HepG2 (cell line): ENCODE data around the gene EFNA2. TPM values are rescaled to one million over a fixed set of nuclear protein-coding genes. Genes with fewer than 3 reads are reported as not detected.

Experiments used
- ATAC-seq: fragments of 200-7000 bp; cut with Tn5 transposase; 3 replicates; pipeline ENCODE4 v1.9.1; 2020; ENCODE audit warnings: mild to moderate bottlenecking, moderate library complexity
- BruUV-seq: library from RNA; stranded (reverse); fragments of 400-500 nt; replicated peaks from 2 replicates; lab custom pipeline; 2021; lab: Mats Ljungman, UMichigan
- CTCF ChIA-PET: fragments of 300-600 bp; formaldehyde crosslinking; extraction: SDS; loops from one replicate; lab custom pipeline; 2021; ENCODE audit warnings: low total read pairs, inconsistent platforms, low intra/inter-chr PET ratio; lab: Yijun Ruan, JAX
- POLR2A ChIA-PET: fragments of 350-600 bp; sonication (Branson Sonifier 250); formaldehyde crosslinking; loops from one replicate; lab custom pipeline; 2020; ENCODE audit warnings: antibody characterized with exemption, inconsistent platforms; lab: Yijun Ruan, JAX
- DNase-seq: peaks from one replicate; pipeline ENCODE4 v3.0.0-alpha.2; 2015; ENCODE audit warnings: low spot score
- FAIRE-seq: peaks from 3 replicates; lab custom pipeline; 2011; peaks lifted over from hg19 to GRCh38; lab: Jason Lieb, UNC
- H2AFZ ChIP-seq: one replicate; pipeline ENCODE4 v1.6.1; 2011; ENCODE audit warnings: low read length, inconsistent platforms
- H3K27ac ChIP-seq: fragments of 300-600 bp; 3 replicates; pipeline ENCODE4 v1.8.0; 2011; ENCODE audit warnings: mixed run types, mild to moderate bottlenecking, mixed read lengths, low read length, inconsistent platforms; ENCODE audit not compliant: insufficient read depth; ENCODE audit errors: extremely low read length
- H3K27me3 ChIP-seq, 2 experiments: fragments of 200-600 bp in 1 of 2; 2 replicates in 1 of 2; 3 replicates in 1 of 2; pipeline versions ENCODE4 v1.6.0 to v1.8.0; 2011; ENCODE audit warnings: low read length in 2 of 2, mild to moderate bottlenecking in 2 of 2, moderate library complexity in 2 of 2, inconsistent platforms in 1 of 2; ENCODE audit not compliant: insufficient read depth in 2 of 2, control insufficient read depth in 1 of 2
- H3K36me3 ChIP-seq, 2 experiments: fragments of 200-600 bp in 1 of 2; replicated peaks in 1 of 2; 2 replicates in 1 of 2; 3 replicates in 1 of 2; pipeline versions ENCODE4 v1.5.1 to v1.8.0; 2011; ENCODE audit warnings: low read length in 2 of 2, inconsistent platforms in 1 of 2; ENCODE audit not compliant: insufficient read depth in 2 of 2, control insufficient read depth in 1 of 2
- H3K4me1 ChIP-seq: 2 replicates; pipeline ENCODE4 v1.5.1; 2012; ENCODE audit warnings: low read length, inconsistent platforms; ENCODE audit not compliant: insufficient read depth
- H3K4me2 ChIP-seq: 2 replicates; pipeline ENCODE4 v1.6.0; 2011; ENCODE audit warnings: low read depth, low read length, inconsistent platforms
- H3K4me3 ChIP-seq, 3 experiments: fragments of 200-600 bp in 1 of 3; sonication (generic), shearing (Covaris generic) in 1 of 3; replicated peaks in 1 of 3; 2 replicates each; pipeline ENCODE4 v1.5.1; 2011 to 2016; ENCODE audit warnings: low read length in 3 of 3, inconsistent platforms in 2 of 3, low read depth in 2 of 3, mild to moderate bottlenecking in 2 of 3, control low read depth in 1 of 3, mixed read lengths in 1 of 3; ENCODE audit not compliant: insufficient read depth in 1 of 3
- H3K79me2 ChIP-seq: one replicate; pipeline ENCODE4 v1.6.1; 2011; ENCODE audit warnings: low read length, inconsistent platforms; ENCODE audit not compliant: insufficient read depth
- H3K9ac ChIP-seq: 2 replicates; pipeline ENCODE4 v1.6.0; 2011; ENCODE audit warnings: mild to moderate bottlenecking, low read depth, low read length, inconsistent platforms; ENCODE audit not compliant: insufficient read depth
- H3K9me3 ChIP-seq: 2 replicates; pipeline ENCODE4 v1.5.1; 2012; ENCODE audit warnings: mild to moderate bottlenecking, low read length
- H4K20me1 ChIP-seq: 2 replicates; pipeline ENCODE4 v1.6.0; 2011; ENCODE audit warnings: inconsistent platforms, mild to moderate bottlenecking, low read length, moderate library complexity; ENCODE audit not compliant: insufficient read depth
- ISX ChIP-seq: sonication (generic); formaldehyde crosslinking; conservative IDR thresholded peaks from 2 replicates; pipeline ENCODE4 v1.5.0; 2020; ENCODE audit warnings: missing genetic modification reagents
- MYC ChIP-seq: sonication (generic); formaldehyde crosslinking; IDR thresholded peaks from 2 replicates; pipeline ENCODE4 v1.9.0; 2021; ENCODE audit warnings: missing genetic modification reagents, borderline replicate concordance
- REPIN1 ChIP-seq: sonication (generic); formaldehyde crosslinking; IDR thresholded peaks from 2 replicates; pipeline ENCODE4 v1.8.0; 2022; ENCODE audit warnings: missing genetic modification reagents, low read depth, mild to moderate bottlenecking, borderline replicate concordance
- SPEN ChIP-seq: sonication (generic); formaldehyde crosslinking; IDR thresholded peaks from 2 replicates; pipeline ENCODE4 v1.5.1; 2020; ENCODE audit warnings: low read depth, mild to moderate bottlenecking, missing genetic modification reagents
- ZFX ChIP-seq: sonication (generic); formaldehyde crosslinking; IDR thresholded peaks from 2 replicates; pipeline ENCODE4 v1.4.0; 2020; ENCODE audit warnings: mild to moderate bottlenecking, low read depth, missing genetic modification reagents, moderate library complexity
- WGBS: methylation state at CpG from one replicate; pipeline ENCODE4 v1.1.6; 2017; ENCODE audit warnings: low lambda C conversion rate; 5-methylcytosine and 5-hydroxymethylcytosine counted together
- in situ Hi-C: cut with HindIII; loops from 2 replicates; pipeline ENCODE4 v1.10.0; 2017; ENCODE audit warnings: low pct_unique_long_range_greater_than_20kb; ENCODE audit not compliant: extremely low pct_ligation_motif_present
- intact Hi-C: fragments of 100-400 bp; cut with micrococcal nuclease; formaldehyde crosslinking; loops from one replicate; pipeline ENCODE4 v1.10.0; 2022; ENCODE audit not compliant: unreplicated experiment
- polyA plus RNA-seq, 8 experiments: library from polyadenylated mRNA; depleted of rRNA in 3 of 8; stranded (reverse) in 7 of 8; unstranded in 1 of 8; fragments of >200 nt; fragmentation: Illumina TruSeq in 4 of 8; extraction: Trizol in 4 of 8; gene quantifications; 2 replicates each; pipeline versions ENCODE4 v1.2.1 to v1.2.3, GENCODE V29; 2011 to 2016; ENCODE audit warnings: low read depth in 4 of 8, missing spikeins in 1 of 8, mixed read lengths in 1 of 8; ENCODE audit not compliant: insufficient read depth in 1 of 8
- total RNA-seq, 5 experiments: library from RNA; depleted of rRNA; stranded (reverse); fragments of >200 nt; fragmentation: Illumina TruSeq; extraction: Trizol; gene quantifications; 2 replicates each; pipeline ENCODE4 v1.2.3, GENCODE V29; 2016; ENCODE audit warnings: low read depth in 1 of 5
- TF ChIP-seq, protein P1 (sequence below): sonication (generic); formaldehyde crosslinking; IDR thresholded peaks from 2 replicates; pipeline ENCODE4 v1.4.0; 2020; ENCODE audit warnings: missing genetic modification reagents
- TF ChIP-seq, protein P2 (sequence below): sonication (generic); formaldehyde crosslinking; IDR thresholded peaks from 2 replicates; pipeline ENCODE4 v1.4.0; 2020; ENCODE audit warnings: missing genetic modification reagents
- TF ChIP-seq, protein P3 (sequence below): sonication (generic); formaldehyde crosslinking; IDR thresholded peaks from 2 replicates; pipeline ENCODE4 v1.4.0; 2020; ENCODE audit warnings: missing genetic modification reagents, borderline replicate concordance

The EFNA2 gene
- total and polyA plus RNA-seq, 2 of the 13 experiments (the other 11 are each of a cell fraction or from before 2014, with no cell fraction given) = 6.0 to 9.9 TPM

DNA sequence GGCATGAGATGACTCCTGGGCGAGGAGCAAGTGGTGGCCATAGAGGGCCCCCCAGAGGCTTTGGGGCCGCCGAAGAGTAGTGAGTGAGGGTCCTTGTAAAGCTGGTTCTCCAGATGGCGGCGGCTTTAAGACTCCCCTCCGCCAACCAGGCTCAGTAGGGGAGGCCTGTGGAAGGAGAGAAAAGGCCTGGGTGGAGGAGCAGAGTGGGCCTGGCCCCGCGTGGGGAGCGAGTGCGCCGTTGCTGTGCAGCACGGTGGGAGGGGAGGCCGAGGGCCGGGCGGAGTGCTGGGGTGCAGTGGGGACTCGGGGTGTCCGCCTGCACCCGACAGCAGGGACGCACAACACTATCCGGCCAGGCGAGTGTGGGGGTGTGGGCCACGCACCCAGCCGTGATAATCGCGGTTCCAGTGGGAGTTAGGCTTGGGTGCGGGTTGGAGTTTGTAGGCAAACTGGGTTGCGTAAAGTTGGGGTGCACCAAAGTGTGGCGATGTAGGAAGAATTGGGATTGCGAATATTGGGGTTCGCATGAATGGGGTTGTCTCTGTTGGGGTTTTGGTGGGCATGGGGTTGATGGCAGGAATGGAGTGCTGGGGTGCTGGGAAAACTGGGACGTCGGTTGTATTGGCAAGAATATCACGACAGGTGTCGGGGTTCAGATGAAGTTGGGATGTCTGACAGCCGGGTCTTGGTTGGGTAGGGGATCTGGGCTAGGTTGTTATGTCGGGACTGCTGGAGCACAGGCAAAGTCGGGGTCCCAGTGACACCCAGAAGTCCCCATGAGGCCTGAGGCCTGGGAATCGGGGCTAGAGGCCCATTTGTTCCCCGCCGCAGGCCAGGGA lies 17.2 kb upstream of the EFNA2 start:
- H3K36me3 ChIP-seq = peaks cover 13 to 30% of the 10 kb centered on the region in 2 experiments
- DNase-seq = no peak
- no peak overlapping the region for H3K27ac ChIP-seq
- POLR2A ChIA-PET = interaction anchor here (0.5 to 11.5 kb wide), 53 partner anchors 11 to 408 kb away, joined by 3 to 668 read pairs (median 5); partner anchors contain the start of genes ARHGAP45, ATP5F1D, CBARP and CNN2
- peaks cover 33% of the 10 kb centered on the region for H3K79me2 ChIP-seq
- H3K4me3 ChIP-seq = peak overlapping the region in 2 of 3 experiments; percentile 40 to 53; a peak in 4 of 6 replicates
- no peak for FAIRE-seq
- no peaks in the 10 kb centered on the region for H3K9me3 ChIP-seq
- H3K4me1 ChIP-seq = peaks cover 76% of the 10 kb centered on the region
- BruUV-seq = no TSS peak
- peak overlapping the region; percentile 66 for H3K4me2 ChIP-seq
- 74% methylated on average over 36 of the region's 40 CpGs for WGBS
- H2AFZ ChIP-seq = no peak overlapping the region
- ATAC-seq = no peak
- no peaks in the 10 kb centered on the region for H3K27me3 ChIP-seq
- H3K9ac ChIP-seq = no peak overlapping the region
- peaks cover 31% of the 10 kb centered on the region for H4K20me1 ChIP-seq
- intact Hi-C loops (loop anchor here (1.0 kb wide), 1 partner anchor 24 kb away; no protein-coding TSS in a partner anchor), in situ Hi-C loops (no loop called here)
- CTCF ChIA-PET = interaction anchor here (1.2 to 3.8 kb wide), 2 partner anchors 16 to 25 kb away, joined by 4 to 60 read pairs; no protein-coding TSS in a partner anchor
- TF ChIP-seq, protein P1, sequence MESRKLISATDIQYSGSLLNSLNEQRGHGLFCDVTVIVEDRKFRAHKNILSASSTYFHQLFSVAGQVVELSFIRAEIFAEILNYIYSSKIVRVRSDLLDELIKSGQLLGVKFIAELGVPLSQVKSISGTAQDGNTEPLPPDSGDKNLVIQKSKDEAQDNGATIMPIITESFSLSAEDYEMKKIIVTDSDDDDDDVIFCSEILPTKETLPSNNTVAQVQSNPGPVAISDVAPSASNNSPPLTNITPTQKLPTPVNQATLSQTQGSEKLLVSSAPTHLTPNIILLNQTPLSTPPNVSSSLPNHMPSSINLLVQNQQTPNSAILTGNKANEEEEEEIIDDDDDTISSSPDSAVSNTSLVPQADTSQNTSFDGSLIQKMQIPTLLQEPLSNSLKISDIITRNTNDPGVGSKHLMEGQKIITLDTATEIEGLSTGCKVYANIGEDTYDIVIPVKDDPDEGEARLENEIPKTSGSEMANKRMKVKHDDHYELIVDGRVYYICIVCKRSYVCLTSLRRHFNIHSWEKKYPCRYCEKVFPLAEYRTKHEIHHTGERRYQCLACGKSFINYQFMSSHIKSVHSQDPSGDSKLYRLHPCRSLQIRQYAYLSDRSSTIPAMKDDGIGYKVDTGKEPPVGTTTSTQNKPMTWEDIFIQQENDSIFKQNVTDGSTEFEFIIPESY (CRISPR knock-in tag) = 0 out of 2 replicates have a peak, but pooled peaks have one; percentile 14
- peak; percentile 65; the same call in 1 of the 2 replicates for TF ChIP-seq SPEN (CRISPR knock-in tag)
- no peak for TF ChIP-seq REPIN1 (CRISPR knock-in tag)
- 0 out of 2 replicates have a peak, but pooled peaks have one; percentile 41 for TF ChIP-seq ISX (CRISPR knock-in tag)
- TF ChIP-seq, protein P2, sequence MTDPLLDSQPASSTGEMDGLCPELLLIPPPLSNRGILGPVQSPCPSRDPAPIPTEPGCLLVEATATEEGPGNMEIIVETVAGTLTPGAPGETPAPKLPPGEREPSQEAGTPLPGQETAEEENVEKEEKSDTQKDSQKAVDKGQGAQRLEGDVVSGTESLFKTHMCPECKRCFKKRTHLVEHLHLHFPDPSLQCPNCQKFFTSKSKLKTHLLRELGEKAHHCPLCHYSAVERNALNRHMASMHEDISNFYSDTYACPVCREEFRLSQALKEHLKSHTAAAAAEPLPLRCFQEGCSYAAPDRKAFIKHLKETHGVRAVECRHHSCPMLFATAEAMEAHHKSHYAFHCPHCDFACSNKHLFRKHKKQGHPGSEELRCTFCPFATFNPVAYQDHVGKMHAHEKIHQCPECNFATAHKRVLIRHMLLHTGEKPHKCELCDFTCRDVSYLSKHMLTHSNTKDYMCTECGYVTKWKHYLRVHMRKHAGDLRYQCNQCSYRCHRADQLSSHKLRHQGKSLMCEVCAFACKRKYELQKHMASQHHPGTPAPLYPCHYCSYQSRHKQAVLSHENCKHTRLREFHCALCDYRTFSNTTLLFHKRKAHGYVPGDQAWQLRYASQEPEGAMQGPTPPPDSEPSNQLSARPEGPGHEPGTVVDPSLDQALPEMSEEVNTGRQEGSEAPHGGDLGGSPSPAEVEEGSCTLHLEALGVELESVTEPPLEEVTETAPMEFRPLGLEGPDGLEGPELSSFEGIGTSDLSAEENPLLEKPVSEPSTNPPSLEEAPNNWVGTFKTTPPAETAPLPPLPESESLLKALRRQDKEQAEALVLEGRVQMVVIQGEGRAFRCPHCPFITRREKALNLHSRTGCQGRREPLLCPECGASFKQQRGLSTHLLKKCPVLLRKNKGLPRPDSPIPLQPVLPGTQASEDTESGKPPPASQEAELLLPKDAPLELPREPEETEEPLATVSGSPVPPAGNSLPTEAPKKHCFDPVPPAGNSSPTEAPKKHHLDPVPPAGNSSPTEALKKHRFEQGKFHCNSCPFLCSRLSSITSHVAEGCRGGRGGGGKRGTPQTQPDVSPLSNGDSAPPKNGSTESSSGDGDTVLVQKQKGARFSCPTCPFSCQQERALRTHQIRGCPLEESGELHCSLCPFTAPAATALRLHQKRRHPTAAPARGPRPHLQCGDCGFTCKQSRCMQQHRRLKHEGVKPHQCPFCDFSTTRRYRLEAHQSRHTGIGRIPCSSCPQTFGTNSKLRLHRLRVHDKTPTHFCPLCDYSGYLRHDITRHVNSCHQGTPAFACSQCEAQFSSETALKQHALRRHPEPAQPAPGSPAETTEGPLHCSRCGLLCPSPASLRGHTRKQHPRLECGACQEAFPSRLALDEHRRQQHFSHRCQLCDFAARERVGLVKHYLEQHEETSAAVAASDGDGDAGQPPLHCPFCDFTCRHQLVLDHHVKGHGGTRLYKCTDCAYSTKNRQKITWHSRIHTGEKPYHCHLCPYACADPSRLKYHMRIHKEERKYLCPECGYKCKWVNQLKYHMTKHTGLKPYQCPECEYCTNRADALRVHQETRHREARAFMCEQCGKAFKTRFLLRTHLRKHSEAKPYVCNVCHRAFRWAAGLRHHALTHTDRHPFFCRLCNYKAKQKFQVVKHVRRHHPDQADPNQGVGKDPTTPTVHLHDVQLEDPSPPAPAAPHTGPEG = peak; percentile 52; the same call in 1 of the 2 replicates
- 0 out of 2 replicates have a peak, but pooled peaks have one; percentile 27 for TF ChIP-seq MYC (CRISPR knock-in tag)
- peak; percentile 50; the same call in 1 of the 2 replicates for TF ChIP-seq ZFX (CRISPR knock-in tag)
- TF ChIP-seq, protein P3, sequence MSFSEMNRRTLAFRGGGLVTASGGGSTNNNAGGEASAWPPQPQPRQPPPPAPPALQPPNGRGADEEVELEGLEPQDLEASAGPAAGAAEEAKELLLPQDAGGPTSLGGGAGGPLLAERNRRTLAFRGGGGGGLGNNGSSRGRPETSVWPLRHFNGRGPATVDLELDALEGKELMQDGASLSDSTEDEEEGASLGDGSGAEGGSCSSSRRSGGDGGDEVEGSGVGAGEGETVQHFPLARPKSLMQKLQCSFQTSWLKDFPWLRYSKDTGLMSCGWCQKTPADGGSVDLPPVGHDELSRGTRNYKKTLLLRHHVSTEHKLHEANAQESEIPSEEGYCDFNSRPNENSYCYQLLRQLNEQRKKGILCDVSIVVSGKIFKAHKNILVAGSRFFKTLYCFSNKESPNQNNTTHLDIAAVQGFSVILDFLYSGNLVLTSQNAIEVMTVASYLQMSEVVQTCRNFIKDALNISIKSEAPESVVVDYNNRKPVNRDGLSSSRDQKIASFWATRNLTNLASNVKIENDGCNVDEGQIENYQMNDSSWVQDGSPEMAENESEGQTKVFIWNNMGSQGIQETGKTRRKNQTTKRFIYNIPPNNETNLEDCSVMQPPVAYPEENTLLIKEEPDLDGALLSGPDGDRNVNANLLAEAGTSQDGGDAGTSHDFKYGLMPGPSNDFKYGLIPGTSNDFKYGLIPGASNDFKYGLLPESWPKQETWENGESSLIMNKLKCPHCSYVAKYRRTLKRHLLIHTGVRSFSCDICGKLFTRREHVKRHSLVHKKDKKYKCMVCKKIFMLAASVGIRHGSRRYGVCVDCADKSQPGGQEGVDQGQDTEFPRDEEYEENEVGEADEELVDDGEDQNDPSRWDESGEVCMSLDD (CRISPR knock-in tag) = peak; percentile 31; the same call in 1 of the 2 replicates
